Measurements from ENCODE around the gene MYADML2. TPM values are rescaled to one million over a fixed set of nuclear protein-coding genes. Genes with fewer than 3 reads are reported as not detected.

MYADML2 gene
- total and polyA plus RNA-seq, 12 donors = 0.26 to 8.6 (median 4.9) TPM

- Histone ChIP-seq H3K27me3 (no peaks in the 10 kb centered on the region), H3K4me3 (no peak overlapping the region)
Measured at GRCh38 chr17:81921996-81922565, 25.0 kb downstream of the MYADML2 start.

GRCh38 chr17:81921537-81921862 lies 25.5 kb downstream of the MYADML2 start:
- Histone ChIP-seq H3K4me1 (peaks cover 28 to 91% (median 59%) of the 10 kb centered on the region in 9 donors), H3K27ac (peak overlapping the region in 1 of 10 donors; percentile 97), H3K36me3 (peaks cover 0 to 42% (median 10%) of the 10 kb centered on the region in 9 donors), H3K27me3 (no peaks in the 10 kb centered on the region), H3K9me3 (no peaks in the 10 kb centered on the region), H3K4me3 (no peak overlapping the region)
- no peak for DNase-seq
- WGBS, 2 donors = 82 to 87% methylated on average over 3 of the region's 3 CpGs
- TF ChIP-seq CTCF (IDR thresholded peaks at IDR 0.05) = no peak
- ATAC-seq = no peak
- intact Hi-C loops (cut with DNase I) = loop anchor here in 1 of 10 donors (5.0 kb wide), 1 partner anchor 44 kb away; no protein-coding TSS in a partner anchor

More at GRCh38 chr17:81921996-81922565, 25.0 kb downstream of the MYADML2 start:
- H3K36me3 ChIP-seq = peaks cover 0 to 42% (median 10%) of the 10 kb centered on the region in 9 donors
- 94 to 96% methylated on average over 23 of the region's 23 CpGs for WGBS, 2 donors
- DNase-seq (no peak), ATAC-seq (no peak)
- peaks cover 24 to 87% (median 56%) of the 10 kb centered on the region in 9 donors for H3K4me1 ChIP-seq
- intact Hi-C loops (cut with DNase I) = loop anchor here in 1 of 10 donors (5.0 kb wide), 1 partner anchor 45 kb away; no protein-coding TSS in a partner anchor
- peak overlapping the region in 1 of 10 donors; percentile 97 for H3K27ac ChIP-seq
- no peaks in the 10 kb centered on the region for H3K9me3 ChIP-seq
- no peak for TF ChIP-seq CTCF (IDR thresholded peaks at IDR 0.05)

- Histone ChIP-seq H3K4me1 (peaks cover 24 to 91% (median 54%) of the 10 kb centered on the region in 9 donors), H3K9me3 (no peaks in the 10 kb centered on the region), H3K27me3 (no peaks in the 10 kb centered on the region), H3K36me3 (peaks cover 0 to 42% (median 10%) of the 10 kb centered on the region in 9 donors), H3K4me3 (no peak overlapping the region), H3K27ac (peak overlapping the region in 1 of 10 donors; percentile 97)
- 88 to 89% methylated on average over 33 of the region's 33 CpGs for WGBS, 2 donors
- DNase-seq (no peak), ATAC-seq (no peak)
- no peak for TF ChIP-seq CTCF (IDR thresholded peaks at IDR 0.05)
- intact Hi-C loops (cut with DNase I) = loop anchor here in 1 of 10 donors (5.0 kb wide), 1 partner anchor 44 kb away; no protein-coding TSS in a partner anchor
Measured at GRCh38 chr17:81920612-81921536, 26.2 kb downstream of the MYADML2 start.

- no peaks in the 10 kb centered on the region for H3K9me3 ChIP-seq
- H3K4me3 ChIP-seq = no peak overlapping the region
- intact Hi-C loops (cut with DNase I) = no loop called here
- H3K27ac ChIP-seq = peak overlapping the region in 4 of 10 donors; percentile 23 to 72 (median 35)
- H3K27me3 ChIP-seq = no peaks in the 10 kb centered on the region
- TF ChIP-seq CTCF (IDR thresholded peaks at IDR 0.05) = no peak
- H3K4me1 ChIP-seq = peaks cover 12 to 76% (median 37%) of the 10 kb centered on the region in 9 donors
- peaks cover 0 to 60% (median 19%) of the 10 kb centered on the region in 9 donors for H3K36me3 ChIP-seq
- 84 to 90% methylated on average over 15 of the region's 15 CpGs for WGBS, 2 donors
- no peak for ATAC-seq
- DNase-seq = no peak
Measured at GRCh38 chr17:81918832-81919545, 28.0 kb downstream of the MYADML2 start.

Data from heart right ventricle (tissue), 16 donors.